ENCODE results near the gene DBNDD1. TPM values are rescaled to one million over a fixed set of nuclear protein-coding genes. Genes with fewer than 3 reads are reported as not detected.
"Not testable (repeated sequence)": the region's sequence is repeated elsewhere in the genome, so short reads cannot be mapped to it uniquely, and the experiment has no call there.

Gene DBNDD1, protein sequence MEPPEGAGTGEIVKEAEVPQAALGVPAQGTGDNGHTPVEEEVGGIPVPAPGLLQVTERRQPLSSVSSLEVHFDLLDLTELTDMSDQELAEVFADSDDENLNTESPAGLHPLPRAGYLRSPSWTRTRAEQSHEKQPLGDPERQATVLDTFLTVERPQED
- 2.1 TPM for polyA plus RNA-seq (2012; ENCODE audit: missing spikeins)

DNA sequence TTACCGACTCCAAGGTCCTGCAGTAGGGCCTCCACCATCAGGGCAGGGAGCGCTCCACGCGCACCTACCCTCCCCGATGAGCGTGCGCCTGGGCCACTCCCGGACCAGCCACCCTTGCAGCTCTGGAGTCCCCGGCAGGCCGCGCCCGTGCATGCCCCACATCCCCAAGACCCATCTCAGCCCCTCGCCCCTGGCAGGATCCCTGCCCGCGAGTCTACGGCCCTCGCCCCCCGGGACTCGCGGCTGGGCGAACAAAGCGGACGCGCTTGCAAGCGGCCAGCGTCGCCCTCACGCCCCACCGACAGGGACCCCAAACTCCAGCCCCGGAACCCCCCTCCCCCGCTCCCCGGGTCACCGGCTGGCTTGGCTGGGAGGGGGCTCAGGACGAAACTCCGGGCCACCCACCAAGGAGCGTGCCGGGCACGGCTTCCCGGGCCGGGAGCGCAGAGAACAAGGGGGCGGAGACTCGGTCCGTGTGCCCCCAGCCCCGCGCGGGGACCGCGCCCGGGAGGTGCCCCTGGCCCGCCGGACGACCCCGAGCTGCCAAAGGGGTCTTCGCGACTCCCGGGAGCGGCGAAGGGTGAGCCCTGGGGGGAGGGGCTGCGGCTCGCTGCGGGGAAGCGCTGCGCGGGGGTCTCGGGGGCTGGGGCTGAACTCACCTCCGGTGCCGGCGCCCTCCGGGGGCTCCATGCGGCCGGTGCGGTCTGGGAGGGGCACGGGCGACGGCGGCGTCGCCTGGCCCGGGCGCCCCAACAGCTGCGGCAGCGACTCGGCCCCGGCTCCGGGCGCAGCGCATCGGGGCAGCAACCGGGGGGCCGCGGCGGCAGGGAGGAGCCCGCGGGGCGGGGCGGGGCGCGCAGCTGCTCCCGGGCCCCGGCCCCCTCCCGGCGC lies at the start of gene DBNDD1:
Gene DBNDD1, minus strand, starts transcription at position 805 of the 891 bp plus-strand sequence. Its CDS starts 115 bp downstream, at position 690.
- TF ChIP-seq TAF1 (IDR thresholded peaks at IDR 0.05; ENCODE audit: borderline replicate concordance, low read depth, low read length) (no peak), POLR2AphosphoS5 (IDR thresholded peaks at IDR 0.05; ENCODE audit: low read depth, low read length) (no peak), POLR2A (IDR thresholded peaks at IDR 0.05; ENCODE audit: low read depth, low read length) (no peak)
- FAIRE-seq: no peak
- DNase-seq (ENCODE audit: insufficient read length): no peak

DNA sequence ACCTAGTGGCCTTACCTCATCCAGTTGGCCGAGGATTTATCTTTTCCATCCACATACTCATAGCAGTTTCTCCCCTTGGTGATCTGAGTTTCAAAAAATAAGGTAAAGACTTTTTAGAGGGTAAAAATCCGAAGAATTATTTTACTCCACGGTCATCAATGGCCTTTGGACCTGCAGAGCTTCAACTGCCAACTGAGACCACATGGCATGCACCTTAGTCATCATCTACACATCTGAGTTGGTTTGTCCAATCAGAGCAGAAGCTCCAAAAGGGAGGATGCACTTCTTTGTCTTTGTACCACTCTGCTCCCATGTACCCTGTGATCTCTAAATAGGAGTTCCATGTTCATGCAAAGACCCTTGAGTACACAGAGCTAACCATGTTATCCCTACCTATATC lies 42.2 kb upstream of the DBNDD1 start:
- no peak for TF ChIP-seq POLR2AphosphoS5 (IDR thresholded peaks at IDR 0.05; ENCODE audit: low read depth, low read length)
- no peak for TF ChIP-seq TAF1 (IDR thresholded peaks at IDR 0.05; ENCODE audit: borderline replicate concordance, low read depth, low read length)
- no peak for TF ChIP-seq POLR2A (IDR thresholded peaks at IDR 0.05; ENCODE audit: low read depth, low read length)
- DNase-seq (ENCODE audit: insufficient read length) (no peak), FAIRE-seq (no peak)

DNA sequence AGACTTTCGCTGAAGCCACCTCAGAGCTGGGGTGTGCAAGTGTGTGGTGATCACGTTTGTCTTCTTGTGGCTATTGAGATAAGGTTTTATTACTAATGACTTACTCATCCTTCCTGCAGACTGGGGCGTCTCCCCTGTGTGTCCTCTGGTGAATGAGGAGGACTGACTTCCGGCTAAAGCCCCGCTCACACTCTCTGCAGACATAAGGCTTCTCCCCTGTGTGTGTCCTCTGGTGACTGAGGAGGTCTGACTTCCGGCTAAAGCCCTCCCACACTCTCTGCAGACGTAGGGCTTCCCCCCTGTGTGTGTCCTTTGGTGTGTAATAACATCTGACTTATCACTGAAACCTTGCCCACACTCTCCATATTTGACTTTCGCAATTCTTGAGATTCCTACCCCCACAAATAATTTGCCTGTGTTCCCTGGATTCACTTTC lies 38.5 kb upstream of the DBNDD1 start:
- no peak for DNase-seq (ENCODE audit: insufficient read length)
- no peak for FAIRE-seq
- TF ChIP-seq TAF1 (IDR thresholded peaks at IDR 0.05; ENCODE audit: borderline replicate concordance, low read depth, low read length): no peak
- no peak for TF ChIP-seq POLR2AphosphoS5 (IDR thresholded peaks at IDR 0.05; ENCODE audit: low read depth, low read length)
- no peak for TF ChIP-seq POLR2A (IDR thresholded peaks at IDR 0.05; ENCODE audit: low read depth, low read length)

DNA sequence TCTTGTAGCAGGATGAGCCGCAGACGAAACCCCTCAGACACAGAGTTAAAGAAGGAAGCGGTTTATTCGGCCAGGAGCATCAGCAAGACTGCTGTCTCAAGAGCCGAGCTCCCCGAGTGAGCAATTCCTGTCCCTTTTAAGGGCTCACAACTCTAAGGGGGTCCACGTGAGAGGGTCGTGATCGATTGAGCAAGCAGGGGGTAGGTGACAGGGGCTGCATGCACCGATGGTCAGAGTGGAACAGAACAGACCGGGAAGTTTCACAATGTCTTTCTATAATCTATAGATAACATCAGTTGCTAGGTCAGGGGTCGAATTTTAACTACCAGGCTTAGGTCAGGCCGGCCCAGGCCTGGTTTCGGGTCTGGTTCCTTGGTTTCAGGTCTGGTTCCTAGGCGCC lies 37.3 kb upstream of the DBNDD1 start:
- not testable (repeated sequence) for FAIRE-seq; DNase-seq (ENCODE audit: insufficient read length)

DNA sequence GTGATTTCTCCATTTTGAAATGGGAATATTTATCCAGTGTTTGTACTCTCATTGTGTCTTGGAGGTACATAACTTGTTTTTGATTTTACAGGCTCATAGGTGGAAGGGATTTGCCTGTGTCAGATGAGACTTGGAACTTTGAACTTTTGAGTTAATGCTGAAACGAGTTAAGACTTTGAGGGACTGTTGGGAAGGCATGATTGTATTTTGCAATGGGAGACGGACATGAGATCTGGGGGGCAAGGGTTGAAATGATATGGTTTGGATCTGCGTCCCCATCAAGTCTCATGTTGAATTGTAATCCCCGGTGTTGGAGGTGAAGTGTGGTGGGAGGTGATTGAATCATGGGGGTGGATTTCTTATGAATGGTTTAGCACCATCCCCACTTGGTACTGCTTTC lies 36.1 kb upstream of the DBNDD1 start:
- FAIRE-seq: no peak
- DNase-seq (ENCODE audit: insufficient read length): no peak
- TF ChIP-seq POLR2A (IDR thresholded peaks at IDR 0.05; ENCODE audit: low read depth, low read length) (no peak), TAF1 (IDR thresholded peaks at IDR 0.05; ENCODE audit: borderline replicate concordance, low read depth, low read length) (no peak), POLR2AphosphoS5 (IDR thresholded peaks at IDR 0.05; ENCODE audit: low read depth, low read length) (no peak)

DNA sequence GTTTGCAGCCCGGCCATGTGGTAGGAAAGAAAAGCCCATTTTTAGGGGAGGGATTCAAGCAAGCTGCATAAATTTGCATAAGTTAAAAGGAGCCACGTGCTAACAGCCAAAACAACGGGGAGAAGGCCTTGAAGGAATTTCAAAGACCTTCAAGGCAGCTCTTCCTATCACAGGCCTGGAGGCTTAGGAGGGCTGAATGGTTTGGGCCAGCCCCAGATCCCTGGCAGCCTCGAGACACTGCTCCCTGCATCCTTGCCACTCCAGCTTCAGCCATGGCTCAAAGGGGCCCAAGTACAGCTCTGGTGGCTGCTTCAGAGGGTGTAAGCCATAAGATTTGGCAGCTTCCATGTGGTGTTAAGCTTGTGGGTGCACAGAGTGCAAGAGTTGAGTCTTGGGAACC lies 35.3 kb upstream of the DBNDD1 start:
- DNase-seq (ENCODE audit: insufficient read length) (no peak), FAIRE-seq (no peak)
- no peak for TF ChIP-seq POLR2AphosphoS5 (IDR thresholded peaks at IDR 0.05; ENCODE audit: low read depth, low read length)
- TF ChIP-seq TAF1 (IDR thresholded peaks at IDR 0.05; ENCODE audit: borderline replicate concordance, low read depth, low read length): no peak
- no peak for TF ChIP-seq POLR2A (IDR thresholded peaks at IDR 0.05; ENCODE audit: low read depth, low read length)

DNA sequence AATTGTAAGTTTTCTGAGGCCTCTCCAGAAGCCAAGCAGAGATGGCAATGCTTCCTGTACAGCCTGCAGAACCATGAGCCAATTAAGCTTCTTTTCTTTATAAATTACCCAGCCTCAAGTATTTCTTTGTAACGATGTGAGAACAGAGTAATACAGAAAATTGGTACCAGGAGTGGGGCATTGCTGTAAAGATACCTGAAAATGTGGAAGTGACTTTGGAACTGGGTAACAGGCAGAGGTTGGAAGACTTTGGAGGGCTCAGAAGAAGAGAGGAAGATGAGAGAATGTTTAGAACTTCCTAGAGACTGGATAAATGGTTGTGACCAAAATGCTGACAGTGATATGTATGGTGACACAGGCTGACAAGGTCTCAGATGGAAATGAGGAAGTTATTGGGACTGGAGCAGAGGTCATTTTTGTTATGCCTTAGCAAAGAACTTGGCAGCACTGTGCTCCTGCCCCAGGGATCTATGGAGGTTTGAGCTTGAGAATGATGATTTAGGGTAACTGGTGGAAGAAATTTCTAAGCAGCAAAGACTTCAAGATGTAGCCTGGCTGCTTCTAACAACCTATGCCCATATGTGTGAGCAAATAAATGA lies 34.7 kb upstream of the DBNDD1 start:
- DNase-seq (ENCODE audit: insufficient read length) (no peak), FAIRE-seq (no peak)
- TF ChIP-seq POLR2AphosphoS5 (IDR thresholded peaks at IDR 0.05; ENCODE audit: low read depth, low read length): no peak
- TF ChIP-seq TAF1 (IDR thresholded peaks at IDR 0.05; ENCODE audit: borderline replicate concordance, low read depth, low read length): no peak
- no peak for TF ChIP-seq POLR2A (IDR thresholded peaks at IDR 0.05; ENCODE audit: low read depth, low read length)

DNA sequence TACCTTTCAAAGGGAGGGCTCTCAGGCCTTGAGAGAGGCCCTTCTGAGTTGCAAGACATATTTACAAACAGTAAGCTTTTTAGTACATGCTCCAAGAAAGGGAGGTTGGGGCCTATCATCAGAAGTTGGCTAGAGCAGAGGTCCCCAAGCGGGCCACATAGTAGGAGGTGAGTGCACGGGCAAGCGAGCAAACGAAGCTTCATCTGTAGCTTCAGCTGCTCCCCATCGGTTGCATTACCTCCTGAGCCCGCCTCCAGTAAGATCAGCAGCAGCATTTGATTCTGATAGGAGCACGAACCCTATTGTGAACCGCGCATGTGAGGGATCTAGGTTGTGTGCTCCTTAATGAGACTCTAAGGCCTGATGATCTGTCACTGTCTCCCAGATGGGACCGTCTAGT lies 31.7 kb upstream of the DBNDD1 start:
- FAIRE-seq: no peak

DNA sequence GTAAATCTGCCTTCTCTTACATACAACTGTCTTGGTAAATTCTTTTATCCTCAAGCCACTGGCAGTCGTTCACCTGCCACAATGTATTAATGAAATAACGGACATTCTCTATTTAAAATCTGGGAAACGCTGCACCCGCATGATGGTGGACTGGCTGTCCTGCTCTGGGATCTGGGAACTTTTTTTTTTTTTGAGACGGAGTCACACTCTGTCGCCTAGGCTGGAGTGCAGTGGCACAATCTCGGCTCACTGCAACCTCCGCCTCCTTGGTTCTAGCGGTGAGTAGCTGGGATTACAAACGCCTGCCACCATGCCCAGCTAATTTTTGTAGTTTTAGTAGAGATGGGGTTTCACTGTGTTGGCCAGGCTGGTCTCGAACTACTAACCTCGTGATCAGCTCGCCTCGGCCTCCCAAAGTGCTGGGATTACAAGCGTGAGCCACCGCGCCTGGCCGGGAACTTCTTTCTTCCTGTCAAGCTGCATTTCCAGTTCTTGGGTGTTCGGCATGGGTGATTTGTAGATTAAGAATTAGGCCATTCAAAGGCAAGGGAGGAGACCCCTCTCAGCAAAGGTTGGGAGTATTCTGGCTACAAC lies 29.6 kb upstream of the DBNDD1 start:
- no peak for TF ChIP-seq TAF1 (IDR thresholded peaks at IDR 0.05; ENCODE audit: borderline replicate concordance, low read depth, low read length)
- no peak for TF ChIP-seq POLR2AphosphoS5 (IDR thresholded peaks at IDR 0.05; ENCODE audit: low read depth, low read length)
- TF ChIP-seq POLR2A (IDR thresholded peaks at IDR 0.05; ENCODE audit: low read depth, low read length): no peak
- DNase-seq (ENCODE audit: insufficient read length): no peak
- FAIRE-seq: no peak

More for the DNA sequence above, 31.7 kb upstream of the DBNDD1 start:
- TF ChIP-seq POLR2A (IDR thresholded peaks at IDR 0.05; ENCODE audit: low read depth, low read length): no peak
- TF ChIP-seq TAF1 (IDR thresholded peaks at IDR 0.05; ENCODE audit: borderline replicate concordance, low read depth, low read length): no peak
- no peak for DNase-seq (ENCODE audit: insufficient read length)

DNA sequence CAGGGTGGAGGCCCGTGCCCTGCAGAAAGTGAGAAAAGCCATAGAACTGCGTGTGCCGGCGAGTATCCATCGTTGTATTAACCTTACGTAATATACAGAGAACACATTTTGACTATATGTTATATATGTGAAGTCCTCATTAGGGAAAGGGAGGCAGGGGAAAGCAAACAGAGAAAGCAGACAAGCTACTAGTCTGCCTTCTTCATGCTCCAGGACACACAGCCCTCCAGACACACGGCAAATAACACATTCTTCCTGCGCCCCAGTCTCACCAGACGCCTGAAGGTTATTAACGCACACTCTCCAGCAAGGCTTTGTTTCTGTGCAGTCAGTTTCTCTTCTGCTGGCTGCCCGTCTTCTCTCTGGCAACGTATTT lies 29.1 kb upstream of the DBNDD1 start:
- TF ChIP-seq TAF1 (IDR thresholded peaks at IDR 0.05; ENCODE audit: borderline replicate concordance, low read depth, low read length) (no peak), POLR2A (IDR thresholded peaks at IDR 0.05; ENCODE audit: low read depth, low read length) (no peak), POLR2AphosphoS5 (IDR thresholded peaks at IDR 0.05; ENCODE audit: low read depth, low read length) (no peak)
- FAIRE-seq: no peak
- DNase-seq (ENCODE audit: insufficient read length): no peak

DNA sequence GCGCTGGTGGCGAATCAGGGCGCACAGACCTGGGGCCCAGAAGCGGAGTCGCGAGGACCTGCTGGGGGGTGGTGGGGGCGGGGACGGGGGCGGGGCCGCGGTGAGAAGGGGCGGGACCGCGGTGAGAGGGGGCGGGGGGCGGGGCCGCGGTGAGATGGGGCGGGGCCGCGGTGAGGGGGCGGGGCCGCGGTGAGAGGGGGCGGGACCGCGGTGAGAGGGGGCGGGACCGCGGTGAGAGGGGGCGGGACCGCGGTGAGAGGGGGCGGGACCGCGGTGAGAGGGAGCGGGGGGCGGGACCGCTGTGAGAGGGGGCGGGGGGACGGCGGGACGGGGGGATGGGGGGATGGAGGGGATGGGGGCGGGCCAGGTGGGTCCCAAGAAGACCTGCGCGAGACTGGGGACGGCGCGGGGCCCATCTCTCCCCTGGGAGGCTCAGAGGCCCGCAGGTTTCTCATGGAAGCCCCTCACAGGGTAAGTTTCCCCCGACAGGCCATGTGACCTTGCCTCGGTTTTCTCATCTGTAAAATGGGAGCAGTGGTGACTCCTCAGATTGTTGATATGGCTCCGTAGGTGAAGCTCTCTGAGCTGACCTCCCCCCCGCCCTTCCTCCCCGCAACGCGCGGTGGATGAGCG lies 28.6 kb upstream of the DBNDD1 start:
- TF ChIP-seq POLR2A (IDR thresholded peaks at IDR 0.05; ENCODE audit: low read depth, low read length) (no peak), POLR2AphosphoS5 (IDR thresholded peaks at IDR 0.05; ENCODE audit: low read depth, low read length) (no peak), TAF1 (IDR thresholded peaks at IDR 0.05; ENCODE audit: borderline replicate concordance, low read depth, low read length) (no peak)
- FAIRE-seq (no peak), DNase-seq (ENCODE audit: insufficient read length) (no peak)
